Stimulated activated CD4-positive, alpha-beta T cell treated with anti-CD3 and anti-CD28 coated beads, TNF-alpha, amount 100 ng/mL, for 4 hours (primary cell): ENCODE data around the gene SLC16A6.
"Not testable (repeated sequence)": the region's sequence is repeated elsewhere in the genome, so short reads cannot be mapped to it uniquely, and the experiment has no call there.

ENCODE experiments used
- DNase-seq, 3 experiments: peaks; one replicate each; pipeline ENCODE4 v3.0.0-alpha.2; 2020; ENCODE audit warnings: low read depth in 3 of 3

Gene SLC16A6

DNA sequence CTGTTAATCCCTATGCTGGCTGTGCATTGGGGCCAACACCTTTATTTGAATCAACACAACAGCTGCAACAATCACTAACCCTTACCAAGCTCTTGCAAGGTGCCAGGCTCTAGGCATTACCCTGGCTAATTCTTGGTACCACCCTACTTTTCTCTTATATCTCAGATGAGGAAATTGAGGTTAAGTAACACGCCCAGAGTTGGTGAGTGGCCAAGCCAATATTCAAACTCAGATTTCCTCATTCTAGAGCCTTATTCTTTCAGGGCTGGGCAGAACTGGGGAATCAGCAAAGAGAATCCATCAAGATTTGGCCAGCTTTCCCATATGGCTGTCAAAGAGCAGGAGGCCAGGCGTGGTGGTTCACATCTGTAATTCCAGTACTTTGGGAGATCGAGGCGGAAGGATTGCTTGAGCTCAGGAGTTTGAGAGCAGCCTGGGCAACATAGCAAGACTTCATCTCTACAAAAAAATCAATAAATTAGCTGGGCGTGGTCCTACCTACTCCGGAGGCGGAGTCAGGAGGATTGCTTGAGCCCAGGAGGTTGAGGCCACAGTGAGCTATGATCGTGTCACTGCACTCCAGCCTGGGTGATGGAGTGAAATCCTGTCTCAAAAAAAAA is 24.1 kb upstream of the SLC16A6 start:
- DNase-seq: no peak

DNA sequence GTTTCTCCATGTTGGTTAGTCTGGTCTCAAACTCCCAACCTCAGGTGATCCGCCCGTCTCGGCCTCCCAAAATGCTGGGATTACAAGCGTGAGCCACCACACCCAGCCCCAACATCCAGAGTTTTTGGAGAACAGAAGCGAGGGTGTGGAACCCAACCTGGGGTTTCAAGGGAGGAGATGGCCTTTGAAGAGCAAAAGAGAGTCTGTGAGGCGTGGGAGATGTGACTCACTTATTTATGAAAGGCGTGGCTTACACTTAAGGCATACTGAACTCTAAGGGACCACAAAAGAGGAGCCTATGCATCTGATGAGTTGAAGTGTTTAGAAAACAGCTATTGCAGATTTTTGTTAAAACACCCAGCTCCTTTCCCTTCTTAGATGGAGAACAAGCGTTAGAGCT is 19.2 kb upstream of the SLC16A6 start:
- peak in 2 of 3 experiments; percentile 15 to 30 for DNase-seq

DNA sequence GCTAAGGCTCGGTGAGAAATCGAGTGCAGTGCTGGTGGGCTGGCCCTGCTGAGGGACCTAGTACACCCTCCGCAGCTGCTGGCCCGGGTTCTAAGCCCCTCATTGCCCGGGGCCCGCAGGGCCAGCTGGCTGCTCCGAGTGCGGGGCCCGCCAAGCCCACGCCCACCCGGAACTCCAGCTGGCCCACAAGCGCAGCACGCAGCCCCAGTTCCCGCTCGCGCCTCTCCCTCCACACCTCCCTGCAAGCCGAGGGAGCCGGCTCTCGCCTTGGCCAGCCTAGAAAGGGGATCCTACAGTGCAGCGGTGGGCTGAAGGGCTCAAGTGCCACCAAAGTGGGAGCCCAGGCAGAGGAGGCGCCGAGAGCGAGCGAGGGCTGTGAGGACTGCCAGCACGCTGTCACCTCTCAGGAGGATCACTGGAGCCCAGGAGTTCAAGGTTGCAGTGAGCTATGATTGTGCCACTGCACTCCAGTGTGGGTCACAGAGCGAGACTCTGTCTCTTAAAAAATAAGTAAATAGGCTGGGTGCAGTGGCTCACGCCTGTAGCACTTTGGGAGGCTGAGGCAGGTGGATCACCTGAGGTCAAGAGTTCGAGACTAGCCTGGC is 18.2 kb upstream of the SLC16A6 start:
- not testable (repeated sequence) for DNase-seq

DNA sequence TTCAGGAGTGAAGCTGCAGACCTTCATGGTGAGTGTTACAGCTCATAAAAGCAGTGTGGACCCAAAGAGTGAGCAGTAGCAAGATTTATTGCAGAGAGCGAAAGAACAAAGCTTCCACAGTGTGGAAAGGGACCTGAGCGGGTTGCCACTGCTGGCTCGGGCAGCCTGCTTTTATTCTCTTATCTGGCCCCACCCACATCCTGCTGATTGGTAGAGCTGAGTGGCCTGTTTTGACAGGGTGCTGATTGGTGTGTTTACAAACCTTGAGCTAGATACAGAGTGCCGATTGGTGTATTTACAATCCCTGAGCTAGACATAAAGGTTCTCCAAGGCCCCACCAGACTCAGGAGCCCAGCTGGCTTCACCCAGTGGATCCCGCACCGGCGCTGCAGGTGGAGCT is 17.6 kb upstream of the SLC16A6 start:
- not testable (repeated sequence) for DNase-seq

DNA sequence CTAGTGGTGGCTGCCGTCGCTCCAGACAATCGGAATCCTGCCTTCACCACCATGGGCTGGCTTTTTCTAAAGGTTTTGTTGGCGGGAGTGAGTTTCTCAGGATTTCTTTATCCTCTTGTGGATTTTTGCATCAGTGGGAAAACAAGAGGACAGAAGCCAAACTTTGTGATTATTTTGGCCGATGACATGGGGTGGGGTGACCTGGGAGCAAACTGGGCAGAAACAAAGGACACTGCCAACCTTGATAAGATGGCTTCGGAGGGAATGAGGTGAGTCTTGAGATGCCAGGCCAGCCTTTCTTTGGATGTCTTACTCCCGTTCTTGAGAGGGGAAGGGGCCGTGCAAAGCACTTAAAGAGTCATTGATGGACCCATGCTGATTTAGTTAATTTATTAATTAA is 16.5 kb upstream of the SLC16A6 start:
- no peak for DNase-seq

DNA sequence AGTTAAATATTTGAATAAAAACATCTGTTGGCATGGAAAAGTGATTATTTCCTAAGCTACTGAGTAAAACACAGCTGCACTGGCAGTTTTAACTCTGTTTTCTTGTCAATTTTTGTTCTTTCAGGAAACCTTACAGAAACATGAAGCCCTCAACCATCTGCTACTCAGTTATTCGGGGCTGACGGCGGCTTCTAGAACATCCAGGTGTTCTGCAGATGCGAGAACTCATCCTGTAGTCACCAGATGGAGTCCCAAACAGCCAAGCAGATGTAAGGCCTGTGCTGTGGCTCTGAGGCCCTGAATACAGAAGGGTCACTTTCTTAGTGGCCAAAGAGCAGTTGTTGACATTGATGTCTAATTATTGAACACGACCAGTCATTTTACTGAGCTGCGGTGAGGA is 15.9 kb upstream of the SLC16A6 start:
- no peak for DNase-seq

DNA sequence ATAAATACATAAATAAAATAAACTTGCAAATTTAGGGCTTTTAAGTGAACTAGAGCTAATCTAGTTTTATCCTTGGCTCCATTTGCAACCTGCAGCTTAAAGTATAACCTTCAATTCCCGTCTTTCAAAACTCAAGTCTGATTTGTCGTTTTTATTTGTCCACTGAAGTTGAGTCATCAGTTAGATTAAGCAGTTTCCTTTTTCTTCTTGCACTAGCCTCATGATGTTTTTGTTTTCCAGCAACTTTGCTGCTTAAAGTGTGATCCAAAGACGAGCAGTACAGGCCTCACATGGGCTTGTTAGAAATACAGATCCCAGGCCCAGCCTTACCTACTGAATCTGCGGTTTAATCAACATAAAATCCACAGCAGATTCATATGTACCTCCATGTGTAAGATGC is 14.2 kb upstream of the SLC16A6 start:
- no peak for DNase-seq

DNA sequence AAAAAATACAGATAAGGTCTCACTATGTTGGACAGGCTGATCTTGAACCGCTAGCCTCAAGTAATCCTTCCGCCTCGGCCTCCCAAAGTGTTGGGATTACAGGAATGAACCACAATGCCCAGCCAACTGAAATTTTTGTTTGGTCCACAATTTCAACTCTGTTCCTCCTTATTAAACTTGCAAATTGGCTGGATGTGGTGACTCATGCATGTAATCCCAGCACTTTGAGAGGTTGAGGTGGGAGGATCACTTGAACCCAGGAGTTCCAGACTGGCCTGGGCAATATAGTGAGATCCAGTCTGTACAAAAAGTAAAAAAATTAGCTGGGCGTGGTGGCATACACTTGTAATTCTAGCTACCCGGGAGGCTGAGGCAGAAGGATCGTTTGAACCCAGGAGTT is 13.8 kb upstream of the SLC16A6 start:
- DNase-seq: no peak

DNA sequence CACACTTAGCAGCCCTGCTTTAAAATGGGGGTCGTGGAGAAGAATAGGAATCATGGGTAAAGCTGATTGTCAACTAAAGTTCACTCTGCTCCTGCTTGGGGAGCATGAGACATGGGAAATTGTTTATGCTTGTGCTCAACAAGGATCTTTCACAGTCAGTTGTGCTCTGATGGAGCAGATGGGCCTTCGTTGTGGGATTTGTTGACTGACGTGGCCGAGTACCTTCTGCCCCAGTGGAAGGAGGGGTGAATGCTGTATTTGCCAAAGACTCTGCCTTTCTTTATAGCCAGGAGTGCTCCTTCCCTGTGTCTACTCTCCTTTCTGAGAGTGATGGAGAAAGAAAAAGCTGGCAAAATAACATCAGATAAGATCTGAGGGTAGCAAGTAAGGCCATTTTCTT is 11.7 kb upstream of the SLC16A6 start:
- DNase-seq: no peak

DNA sequence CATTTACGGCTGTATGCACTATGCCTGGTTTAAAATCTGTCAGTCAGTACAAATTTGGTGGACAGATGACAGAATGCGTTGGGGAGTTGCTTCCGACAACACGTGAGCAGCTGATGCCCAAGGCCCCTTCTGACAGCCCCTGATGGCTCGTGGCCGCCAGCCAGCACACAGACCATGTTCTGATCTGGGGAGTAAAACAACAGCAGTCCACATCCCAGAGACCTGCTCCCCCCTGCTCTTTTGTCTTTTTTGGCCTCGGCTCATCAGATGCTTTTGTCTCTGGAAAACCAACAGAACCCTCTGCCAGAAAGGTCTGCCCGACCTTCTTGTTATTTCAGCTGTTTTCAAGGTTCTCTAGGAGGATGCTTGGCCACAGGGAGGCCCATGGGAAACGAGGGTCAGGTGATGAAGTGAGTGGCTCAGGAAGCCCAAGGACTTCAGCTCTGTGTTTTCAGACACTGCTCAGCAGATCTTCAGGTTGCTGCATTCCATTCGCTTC is 11.2 kb upstream of the SLC16A6 start:
- no peak for DNase-seq

DNA sequence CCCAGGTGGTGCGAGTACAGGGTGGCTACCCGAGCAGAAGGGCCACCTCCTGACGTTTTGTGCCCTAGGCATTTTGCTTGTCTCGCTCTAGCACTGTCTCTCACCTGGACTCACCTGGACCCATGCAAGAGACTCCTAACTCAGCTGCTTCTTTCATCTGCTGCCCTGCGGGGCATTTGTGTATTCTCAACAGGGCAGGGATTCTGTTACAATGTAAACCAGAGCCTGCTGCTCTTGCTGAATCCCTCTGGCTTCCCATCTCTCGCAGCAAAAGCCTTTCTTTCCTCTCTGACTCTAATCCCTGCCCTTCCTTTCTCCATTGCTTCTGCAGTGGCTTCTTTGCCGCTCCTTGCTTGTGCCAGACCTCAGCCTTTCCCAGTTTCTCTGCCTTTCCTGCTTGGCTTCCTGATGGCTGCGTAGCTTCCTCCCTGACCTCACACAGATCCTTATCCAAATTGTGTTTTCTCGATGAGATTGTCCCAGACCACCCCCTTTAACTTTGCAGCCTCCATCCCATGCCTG is 10.6 kb upstream of the SLC16A6 start:
- DNase-seq: no peak

DNA sequence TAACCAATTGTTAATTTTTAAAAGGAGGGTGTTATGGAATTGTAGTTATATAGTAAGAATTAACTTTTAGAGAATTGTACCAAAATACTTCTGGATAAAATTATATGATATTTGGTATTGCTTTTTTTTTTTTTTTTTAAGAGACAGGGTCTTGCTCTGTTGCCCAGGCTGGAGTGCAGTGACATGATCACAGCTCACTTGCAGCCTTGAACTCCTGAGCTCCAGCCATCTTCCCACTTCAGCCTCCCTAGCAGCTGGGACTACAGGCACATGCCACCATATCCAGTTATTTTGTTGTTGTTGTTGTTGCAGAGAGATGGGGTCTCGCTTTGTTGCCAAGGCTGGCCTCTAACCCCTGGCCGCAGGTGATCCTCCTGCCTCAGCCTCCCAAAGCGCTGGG is 8.9 kb upstream of the SLC16A6 start:
- DNase-seq: no peak

DNA sequence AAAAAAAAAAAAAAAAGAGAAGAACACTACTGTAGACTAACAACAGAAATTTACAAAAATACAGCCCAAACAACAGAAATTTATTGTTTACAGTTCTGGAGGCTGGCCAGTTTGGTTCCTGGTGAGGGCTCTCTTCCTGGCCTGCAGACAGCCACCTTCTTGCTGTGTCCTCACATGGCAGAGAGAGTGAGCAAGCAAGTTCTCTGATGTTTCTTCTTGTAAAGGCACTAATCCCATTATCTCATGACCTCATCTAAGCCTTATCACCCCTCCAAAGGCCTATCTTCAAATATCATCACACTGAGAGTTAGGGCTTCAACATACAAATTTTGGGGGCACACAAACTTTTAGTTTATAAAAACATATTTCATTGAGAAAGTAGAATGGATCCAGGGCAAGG is 7.7 kb upstream of the SLC16A6 start:
- DNase-seq: no peak

DNA sequence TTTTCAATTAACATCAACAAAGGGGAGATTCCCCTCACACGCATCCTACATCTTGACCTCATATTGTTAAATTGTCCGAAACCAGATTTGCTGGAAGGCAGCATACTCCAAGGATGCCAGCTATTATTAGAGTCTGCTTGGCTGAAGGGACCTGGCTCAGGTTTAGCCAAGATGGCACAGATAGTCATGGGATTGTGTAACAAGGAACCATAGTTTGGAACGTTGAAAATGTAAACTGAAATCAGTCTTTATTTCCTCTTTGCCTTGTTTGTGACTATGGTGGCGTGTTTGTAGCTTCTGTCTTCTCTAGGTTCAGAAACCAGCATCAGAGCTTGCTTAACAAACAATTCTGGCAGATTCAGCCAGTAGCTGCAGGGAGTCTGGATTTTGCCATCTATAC is 6.3 kb upstream of the SLC16A6 start:
- no peak for DNase-seq

DNA sequence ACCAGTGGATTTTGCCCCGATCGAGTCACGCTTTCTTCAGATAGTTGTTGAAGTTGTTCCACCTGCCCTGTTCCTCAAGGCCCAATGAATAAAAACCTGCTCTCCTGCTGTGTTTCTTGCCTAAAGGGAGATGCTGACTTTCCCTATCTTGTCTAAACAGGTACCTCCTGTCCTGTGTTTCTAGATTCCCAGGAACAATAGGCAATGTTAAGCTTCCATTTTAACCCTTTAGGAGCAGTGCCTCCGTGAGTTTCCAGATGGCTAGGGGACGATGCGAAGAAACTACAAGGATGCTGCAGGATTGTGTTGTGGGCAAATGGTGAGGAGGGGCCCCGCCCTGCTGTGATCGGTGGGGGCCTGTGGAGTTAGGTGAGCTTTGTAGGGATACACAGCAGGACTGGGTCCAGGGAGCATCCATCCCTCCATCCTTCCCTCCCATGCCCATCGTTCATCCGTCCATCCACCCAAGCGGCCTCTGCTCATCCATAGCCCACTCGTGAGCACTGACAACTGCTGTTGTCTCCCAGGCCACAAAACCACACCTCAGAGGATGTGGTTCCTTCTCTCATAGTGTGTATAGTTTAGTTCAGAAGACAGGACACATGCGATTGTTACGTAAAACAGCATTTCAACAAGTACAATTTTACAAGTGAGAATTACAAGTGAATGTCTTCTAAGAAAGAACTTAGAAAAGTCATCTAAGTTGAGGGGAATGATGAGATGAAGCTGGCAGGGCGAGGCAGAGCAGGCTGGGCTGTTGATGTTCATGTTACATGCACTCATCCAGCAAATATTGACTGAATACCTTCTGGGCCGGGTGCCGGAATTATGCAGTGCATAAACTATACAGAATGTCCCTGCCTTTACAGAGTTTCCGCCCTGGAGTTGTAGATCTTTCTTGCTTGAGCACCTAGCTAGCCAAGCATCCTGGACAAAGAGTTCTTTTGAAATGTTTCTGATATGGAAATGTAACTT is 5.6 kb upstream of the SLC16A6 start:
- DNase-seq: peak in 2 of 3 experiments; percentile 15 to 17

DNA sequence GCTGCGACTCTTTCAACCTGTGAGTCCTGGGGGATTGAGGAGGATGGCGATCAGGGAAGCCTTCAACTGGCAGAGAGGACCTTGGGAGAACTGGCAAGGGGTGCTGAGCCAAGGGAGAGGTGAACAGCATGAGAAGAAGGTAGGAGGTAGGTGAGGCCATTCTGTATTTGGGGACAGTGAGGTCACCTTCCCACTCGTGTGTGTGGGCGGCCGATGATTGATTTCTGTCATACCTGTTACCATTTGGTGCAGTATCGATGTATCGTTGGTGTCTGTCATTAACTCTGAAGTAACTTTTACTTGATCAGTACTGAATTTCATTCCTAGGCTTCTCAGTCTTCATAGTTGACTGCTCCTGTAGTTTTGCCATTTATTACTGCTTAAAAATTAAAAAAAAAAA is 4.2 kb upstream of the SLC16A6 start:
- DNase-seq: peak in 2 of 3 experiments; percentile 12 to 13

DNA sequence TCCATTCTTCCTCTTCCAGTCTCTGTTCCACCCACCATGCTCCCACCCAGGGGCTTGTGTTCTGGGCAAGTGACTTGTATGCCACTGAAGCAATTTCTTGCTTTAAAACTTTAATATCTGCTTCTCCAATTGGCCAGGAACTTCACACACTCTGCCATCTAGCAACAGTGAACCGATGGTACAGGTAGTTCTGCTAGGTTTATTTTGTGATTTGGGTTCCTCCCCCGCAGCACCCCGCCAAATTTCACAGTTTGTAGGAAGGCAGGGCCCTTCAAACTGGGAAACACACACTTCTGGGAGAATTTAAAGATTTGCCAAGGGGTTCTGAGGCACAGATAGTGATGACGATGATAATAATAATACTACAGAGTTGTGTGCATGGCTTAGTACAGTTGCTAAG is 3.7 kb upstream of the SLC16A6 start:
- DNase-seq: no peak

DNA sequence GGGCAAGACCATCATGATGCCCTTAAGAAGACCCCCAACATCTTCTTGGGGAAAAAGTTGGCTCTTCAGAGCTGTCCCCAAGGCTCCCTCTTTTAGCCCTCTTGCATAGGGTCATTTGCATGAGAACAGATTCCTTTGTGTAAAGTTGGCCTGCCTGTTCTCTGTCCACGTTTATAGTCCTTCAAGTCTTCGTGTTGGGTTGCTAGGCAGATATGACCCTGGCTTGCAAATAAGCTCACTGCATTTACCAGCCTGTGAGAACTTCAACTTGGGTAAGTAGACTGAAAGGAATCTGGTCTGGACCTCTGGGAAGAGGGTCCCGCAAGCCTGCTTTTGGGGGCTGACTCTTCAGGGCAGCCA is 3.2 kb upstream of the SLC16A6 start:
- DNase-seq: no peak

DNA sequence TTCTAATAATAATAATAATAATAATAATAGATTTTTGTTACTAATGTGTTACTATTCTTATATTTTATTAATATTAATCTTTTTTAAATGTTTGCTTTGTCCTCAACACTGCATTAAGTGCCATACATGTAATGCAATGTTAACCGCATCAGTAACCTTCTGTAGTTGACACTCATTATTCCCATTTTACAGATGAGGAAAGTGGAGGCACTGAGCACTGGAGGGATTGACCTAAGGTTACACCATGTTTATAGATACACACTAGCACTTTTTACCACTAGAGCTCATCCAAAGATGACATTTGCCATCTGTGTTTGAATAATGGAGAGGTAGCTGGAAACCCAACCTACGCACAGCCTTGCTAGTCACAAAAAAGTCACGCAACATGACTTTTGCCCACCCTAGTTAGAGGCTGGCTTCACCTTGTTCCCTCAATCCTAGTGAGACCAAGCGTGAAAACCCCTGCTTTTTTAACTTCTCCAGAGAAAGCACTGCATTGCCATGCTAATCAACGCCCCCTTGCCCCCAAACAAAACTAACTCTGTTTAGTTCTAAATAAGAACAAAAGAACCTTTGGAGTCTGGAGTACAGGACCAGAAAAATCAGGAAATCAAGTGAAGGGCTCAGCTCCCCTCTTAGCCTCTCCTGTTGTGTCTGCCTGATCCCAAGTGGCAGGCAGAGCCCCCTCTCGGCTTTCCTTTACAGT is 2.7 kb upstream of the SLC16A6 start:
- DNase-seq: no peak

DNA sequence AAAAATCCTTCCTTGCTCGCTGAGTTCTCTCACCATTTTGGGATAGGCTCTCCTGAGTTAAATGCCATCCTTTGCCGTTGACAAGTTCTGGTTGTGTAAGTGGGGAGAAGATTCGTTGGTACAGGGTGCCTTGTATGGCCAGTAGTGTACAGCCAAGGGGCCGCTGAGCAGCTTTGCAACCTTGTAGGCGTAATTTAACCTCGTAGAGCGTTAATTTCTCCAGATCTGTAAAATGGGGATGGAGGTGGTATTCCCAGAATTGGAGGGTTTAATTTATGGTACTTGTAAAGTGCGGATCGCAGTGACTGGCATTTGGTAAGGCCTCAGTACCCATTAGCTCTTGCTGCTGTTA is 1.7 kb upstream of the SLC16A6 start:
- DNase-seq: no peak

DNA sequence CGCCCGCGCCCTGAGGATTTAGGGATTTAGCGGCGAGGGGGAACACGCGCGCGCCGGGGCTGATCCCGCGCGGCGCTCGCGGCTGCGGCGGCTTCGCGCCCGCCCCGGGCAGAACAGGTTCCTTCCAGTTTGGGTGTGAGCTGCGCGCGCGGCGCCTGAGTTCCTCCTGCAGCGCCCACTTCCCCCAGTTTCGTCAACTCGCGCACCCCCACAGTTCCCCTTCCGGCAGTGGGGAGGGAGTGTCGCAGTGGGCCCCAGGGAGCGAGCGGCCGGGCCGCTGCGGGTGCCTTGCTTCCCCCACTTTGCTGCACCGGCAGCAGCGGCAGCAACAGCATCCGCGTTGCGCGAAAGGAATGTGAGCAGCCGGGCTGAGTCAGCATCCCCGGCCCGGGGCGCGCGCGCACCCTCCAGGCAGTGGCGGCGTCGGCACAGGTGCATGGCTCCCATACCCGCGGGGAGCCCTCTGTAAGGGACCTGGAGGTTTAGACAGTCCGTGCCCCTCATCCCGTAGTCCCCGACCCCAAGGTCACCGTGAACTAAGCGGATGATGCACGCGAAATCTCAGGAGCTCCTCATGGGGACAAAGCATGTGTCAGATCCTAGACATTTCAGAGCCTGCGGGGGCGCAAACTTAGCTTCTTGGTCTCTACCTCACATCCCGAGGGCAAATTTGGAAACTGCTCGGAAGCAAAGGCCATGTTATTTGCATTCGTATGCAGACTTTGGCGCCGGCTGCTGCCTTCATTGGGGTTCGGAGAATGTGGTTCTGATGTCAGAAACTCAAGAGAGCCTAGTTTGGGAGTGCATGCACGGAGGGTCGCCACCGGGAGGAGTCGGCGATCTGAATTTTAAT is 1.1 kb upstream of the SLC16A6 start:
- DNase-seq: peak; percentile 73 to 80 (median 79)
